HT-29 (cell line): ENCODE measurements around the gene ARL8A. TPM values are rescaled to one million over a fixed set of nuclear protein-coding genes. Genes with fewer than 3 reads are reported as not detected.
"Not testable (repeated sequence)": the region's sequence is repeated elsewhere in the genome, so short reads cannot be mapped to it uniquely, and the experiment has no call there.

Experiments used
- DNase-seq: peaks from one replicate; pipeline ENCODE4 v3.0.0-alpha.2; 2015; ENCODE audit warnings: low spot score
- total RNA-seq: library from RNA; depleted of rRNA; stranded (reverse); fragments of >200 nt; shearing (Covaris generic); gene quantifications from 2 replicates; pipeline ENCODE4 v1.2.3, GENCODE V29; 2014

ARL8A gene
- total RNA-seq, 1 experiment from 2014 or later, result 21.2 TPM

GRCh38 chr1:202173993-202174392, 29.5 kb upstream of the ARL8A start:
- peak; percentile 30 for DNase-seq

DNA sequence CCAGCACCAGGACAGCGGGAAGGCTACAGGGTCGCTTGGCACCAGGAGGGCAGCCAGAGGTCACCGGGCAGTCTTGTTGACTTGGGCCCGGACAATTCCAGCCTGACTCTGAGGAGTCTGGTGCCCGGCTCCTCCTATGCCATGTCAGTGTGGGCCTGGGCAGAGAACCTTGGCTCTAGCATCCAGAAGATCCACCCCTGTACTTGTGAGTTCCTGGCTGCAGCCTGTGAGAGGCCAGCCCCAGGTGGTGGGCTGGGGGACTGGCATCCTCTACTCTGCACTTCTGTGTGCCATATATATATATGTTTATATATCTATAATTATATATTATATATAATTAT, 27.4 kb upstream of the ARL8A start:
- no peak for DNase-seq

DNA sequence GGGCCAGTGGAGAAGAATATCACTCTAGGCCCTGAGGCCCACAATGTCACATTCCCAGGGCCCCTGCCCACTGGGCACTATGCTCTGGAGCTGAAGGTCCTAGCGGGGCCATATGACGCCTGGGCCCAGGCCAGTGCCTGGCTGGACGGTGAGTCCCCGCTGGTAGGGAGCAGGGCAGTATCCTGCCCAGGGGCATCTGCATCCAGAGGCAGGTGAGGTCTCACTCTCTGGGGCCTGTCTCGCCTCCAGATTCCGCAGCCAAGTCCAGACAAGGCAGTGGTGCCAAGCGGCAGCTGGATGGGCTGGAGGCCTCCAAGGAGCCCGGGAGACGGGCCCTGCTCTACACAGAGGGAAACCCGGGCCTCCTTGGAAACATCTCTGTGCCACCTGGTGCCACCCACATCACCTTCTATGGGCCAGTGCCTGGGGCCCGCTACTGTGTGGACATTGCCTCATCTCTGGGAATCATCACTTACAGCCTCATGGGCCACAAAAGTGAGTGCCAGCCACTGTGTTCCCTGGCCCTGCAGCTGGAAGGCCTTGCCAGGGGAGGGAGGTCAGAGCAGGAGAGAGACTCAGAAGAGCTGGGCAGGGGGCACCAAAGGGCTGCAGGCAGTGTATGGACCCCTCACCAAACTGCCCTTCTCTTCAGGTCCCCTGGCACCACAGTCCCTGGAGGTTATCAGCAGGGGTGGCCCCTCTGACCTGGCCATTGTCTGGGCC, 26.9 kb upstream of the ARL8A start:
- DNase-seq, result no peak

DNA sequence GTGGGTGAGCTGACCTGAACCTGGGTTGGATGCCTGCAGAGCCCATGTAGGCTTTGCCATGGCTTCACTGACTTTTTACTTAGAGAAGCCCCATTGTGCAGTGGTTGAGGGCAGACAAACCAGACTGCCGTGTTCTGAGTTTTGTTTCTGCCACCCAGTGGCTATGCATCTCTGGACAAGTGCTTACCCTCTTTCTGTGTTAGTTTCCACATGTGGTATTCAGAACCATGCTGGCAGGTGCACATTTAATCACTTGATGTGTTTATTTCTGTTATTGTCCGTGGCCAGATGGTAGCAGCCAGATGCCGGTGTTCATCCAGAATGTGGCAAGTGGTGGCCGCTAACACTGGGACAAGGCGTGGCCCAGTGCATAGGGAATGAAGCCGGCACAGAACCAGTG, 26.2 kb upstream of the ARL8A start:
- DNase-seq, result no peak

- DNase-seq, result no peak
These were observed 24.3 kb upstream of the ARL8A start for GRCh38 chr1:202168861-202169260.

GRCh38 chr1:202167708-202168415, 23.3 kb upstream of the ARL8A start:
- no peak for DNase-seq

DNA sequence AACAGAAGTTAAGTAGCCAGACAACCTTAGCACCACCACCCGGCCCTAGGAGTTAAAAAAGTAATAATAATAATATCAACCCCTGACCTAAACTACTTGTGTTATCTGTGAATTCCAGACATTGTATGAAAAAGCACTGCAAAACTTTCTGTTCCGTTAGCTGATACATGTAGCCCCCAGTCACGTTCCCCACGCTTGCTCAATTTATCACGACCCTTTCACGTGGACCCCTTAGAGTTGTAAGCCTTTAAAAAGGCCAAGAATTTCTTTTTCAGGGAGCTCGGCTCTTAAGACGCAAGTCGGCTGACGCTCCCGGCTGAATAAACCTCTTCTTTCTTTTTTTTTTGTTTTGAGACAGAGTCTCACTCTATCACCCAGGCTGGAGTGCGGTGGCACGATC, 22.5 kb upstream of the ARL8A start:
- DNase-seq, result not testable (repeated sequence)

DNA sequence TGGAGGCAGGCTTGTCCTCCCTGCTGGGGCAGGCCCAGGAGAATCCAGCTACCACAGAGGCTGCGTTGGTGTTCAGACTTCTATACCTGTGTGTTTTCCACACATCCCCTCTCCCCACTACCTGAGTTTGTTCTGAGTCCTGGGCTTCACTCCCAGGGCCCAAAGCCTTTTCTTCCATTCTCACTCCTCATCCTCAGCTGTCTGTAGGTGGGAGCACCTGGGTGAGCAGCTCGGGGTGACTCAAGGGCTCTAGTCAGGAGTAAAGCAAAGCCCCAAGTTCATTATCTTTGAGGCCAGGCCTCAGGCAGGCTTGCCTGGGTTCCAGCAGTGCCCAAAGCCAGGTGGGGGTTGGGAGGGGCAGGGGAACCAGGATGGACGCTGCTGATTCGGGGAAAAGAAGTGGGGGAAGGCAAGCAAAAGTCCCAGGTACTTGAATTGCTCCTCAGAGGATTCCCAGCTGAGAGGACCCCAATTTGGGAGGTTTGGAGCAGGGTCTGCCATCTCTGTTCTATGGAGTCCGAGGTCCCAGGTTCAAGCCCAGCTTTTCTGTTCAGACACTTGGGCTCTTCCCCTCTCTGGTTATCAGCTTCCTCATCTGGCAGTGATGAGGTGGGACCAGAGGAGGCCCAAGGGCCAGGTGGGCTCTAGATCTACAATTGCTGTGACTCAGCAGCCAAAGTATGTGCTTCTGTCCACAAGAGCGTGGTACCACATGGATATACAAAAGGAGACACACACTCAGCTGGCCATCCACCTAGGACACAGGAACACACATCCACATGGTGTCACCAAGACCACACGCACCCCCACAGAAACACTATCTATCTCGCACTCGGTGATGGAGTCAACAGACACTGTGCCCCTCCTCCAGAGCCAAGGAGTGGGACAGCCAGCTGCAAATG, 21.7 kb upstream of the ARL8A start:
- no peak for DNase-seq

GRCh38 chr1:202165267-202165941, 20.9 kb upstream of the ARL8A start:
- DNase-seq, result no peak

GRCh38 chr1:202164271-202165037, 19.9 kb upstream of the ARL8A start:
- no peak for DNase-seq

DNA sequence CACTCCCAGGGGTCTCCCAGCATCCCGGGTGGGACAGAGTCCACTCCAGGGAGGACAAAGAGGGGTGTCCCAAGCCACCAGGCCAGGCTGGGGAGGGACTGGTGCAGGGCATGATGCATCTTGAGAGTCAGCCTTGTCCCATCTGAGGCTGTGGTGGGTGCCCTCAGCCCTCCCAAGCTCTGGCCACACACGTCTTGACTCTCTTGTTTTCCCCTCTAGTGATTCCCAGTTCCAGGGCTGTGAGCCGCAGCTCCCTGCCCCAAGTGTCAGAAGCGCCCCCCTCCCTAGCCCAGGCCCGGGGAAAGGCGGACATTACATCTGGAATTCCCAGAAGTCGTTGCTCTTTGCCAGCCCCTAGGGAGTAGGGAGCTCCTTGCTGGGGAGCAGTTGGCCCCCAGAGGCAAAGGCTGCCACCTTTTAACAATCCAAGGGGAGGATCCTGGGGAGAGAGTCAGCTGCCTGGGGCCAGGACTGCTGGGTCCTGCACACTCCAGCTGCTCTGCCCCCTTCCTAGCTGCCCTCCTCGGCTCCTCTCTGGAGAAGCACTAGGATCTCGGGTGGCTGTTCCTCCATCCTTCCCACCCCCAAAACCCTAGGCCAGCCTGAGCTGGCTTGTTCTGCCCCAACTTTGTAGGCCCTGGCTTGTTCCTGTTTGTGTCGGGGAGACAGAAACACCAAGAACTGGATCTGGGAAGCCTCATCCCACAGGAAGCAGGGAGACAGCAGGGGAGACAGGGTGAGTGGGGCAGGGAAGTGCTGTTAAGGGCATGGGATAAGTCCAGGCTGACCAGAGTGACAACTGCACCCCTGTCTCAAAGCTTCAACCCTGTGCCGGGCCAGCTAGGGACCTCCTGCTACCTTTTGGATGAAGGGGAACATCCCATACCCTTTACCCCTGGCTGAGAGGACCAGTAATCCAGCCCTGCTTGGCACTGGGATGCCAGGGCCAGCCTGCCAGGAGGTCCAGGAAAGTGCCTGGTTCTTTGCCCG, 19.0 kb upstream of the ARL8A start:
- no peak for DNase-seq

GRCh38 chr1:202162418-202163280, 18.1 kb upstream of the ARL8A start:
- DNase-seq, result no peak

GRCh38 chr1:202162047-202162417, 17.5 kb upstream of the ARL8A start:
- no peak for DNase-seq

DNA sequence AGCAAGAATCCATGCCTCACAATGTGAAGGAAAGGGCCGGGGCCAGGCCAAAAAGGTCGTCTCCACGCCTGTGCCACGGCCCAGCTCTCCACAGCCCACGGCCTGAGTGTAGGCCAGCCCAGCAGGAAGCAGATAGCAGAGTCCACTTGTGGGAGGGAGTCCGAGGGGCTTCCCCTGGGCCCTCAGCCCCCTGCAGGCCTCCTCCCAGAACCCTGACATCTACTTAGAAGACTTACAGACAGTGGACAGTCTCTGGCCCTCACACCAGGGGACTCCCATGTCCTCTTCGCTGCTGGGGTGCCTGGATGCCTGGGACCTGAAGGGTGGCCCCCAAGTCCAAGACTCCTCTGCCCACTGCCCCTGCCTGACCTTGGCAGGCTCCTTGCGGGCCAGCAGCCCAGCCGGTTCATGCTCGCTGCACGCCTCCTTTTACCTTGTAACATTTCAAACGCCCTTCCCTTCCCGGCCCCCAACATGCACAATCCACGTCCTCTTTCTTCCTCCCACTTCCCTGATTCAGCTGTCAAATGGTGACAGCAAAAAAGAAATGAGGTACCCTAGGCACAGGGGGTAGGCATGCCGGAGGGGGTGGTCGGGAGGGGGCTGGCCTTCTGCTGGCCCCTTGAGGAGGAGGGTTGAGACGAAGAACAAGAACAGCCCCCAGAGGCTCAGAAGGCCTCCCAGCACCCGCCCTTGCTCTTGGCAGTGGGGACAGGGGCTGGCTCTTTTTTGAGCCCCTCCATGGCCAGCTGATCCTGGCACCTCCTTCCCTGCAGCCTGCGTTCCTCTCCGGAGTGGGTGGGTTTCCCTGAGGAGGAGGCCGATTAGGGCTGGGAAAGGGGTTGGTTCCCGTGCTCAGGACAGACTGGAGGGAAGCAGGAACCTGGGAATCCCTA, 16.9 kb upstream of the ARL8A start:
- DNase-seq, result no peak

- peak; percentile 53 for DNase-seq
These were observed 15.9 kb upstream of the ARL8A start, which contains the start of gene PTPN7 for GRCh38 chr1:202160377-202160940. TSS of gene PTPN7 (minus strand) at chr1:202160602. CDS start at chr1:202159402, 1,200 bp downstream.

- DNase-seq, result no peak
These were observed 15.2 kb upstream of the ARL8A start for GRCh38 chr1:202159534-202160371.
